Right lobe of liver (tissue), 6 donors: ENCODE data around the gene FLRT2. TPM values are rescaled to one million over a fixed set of nuclear protein-coding genes. Genes with fewer than 3 reads are reported as not detected.

Experiments used
- ATAC-seq, 4 donors: fragments of 200-7000 bp; cut with Tn5 transposase; one replicate each; pipeline ENCODE4 v1.9.1; 2020; ENCODE audit warnings: mild to moderate bottlenecking in 4 of 4, moderate library complexity in 4 of 4
- DNase-seq, 3 donors: peaks; one replicate each; pipeline ENCODE4 v3.0.0-alpha.2; 2020
- H3K27ac ChIP-seq, 3 donors: fragments of 200-600 bp; one replicate each; pipeline ENCODE4 v1.8.0; 2022
- H3K27me3 ChIP-seq, 2 donors: fragments of 200-600 bp; one replicate each; pipeline ENCODE4 v1.8.0; 2022
- H3K36me3 ChIP-seq, 4 donors: fragments of 200-600 bp; sonication (generic) in 1 of 4; one replicate each; pipeline versions ENCODE4 v1.5.1 to v1.8.0; 2017 to 2022; ENCODE audit warnings: control low read depth in 1 of 4
- H3K4me1 ChIP-seq, 4 donors: fragments of 200-600 bp; sonication (generic) in 1 of 4; one replicate each; pipeline versions ENCODE4 v1.5.1 to v1.8.0; 2017 to 2022; ENCODE audit warnings: control low read depth in 1 of 4
- H3K4me3 ChIP-seq, 3 donors: fragments of 200-600 bp; one replicate each; pipeline ENCODE4 v1.8.0; 2022
- H3K9me3 ChIP-seq, 4 donors: fragments of 200-600 bp; sonication (generic) in 1 of 4; one replicate each; pipeline versions ENCODE4 v1.5.1 to v1.8.0; 2017 to 2022; ENCODE audit warnings: control low read depth in 1 of 4
- POLR2A ChIP-seq: fragments of 450-650 bp; IDR thresholded peaks from one replicate; pipeline ENCODE4 v1.6.1; 2017; ENCODE audit warnings: antibody characterized with exemption, mild to moderate bottlenecking
- WGBS: methylation state at CpG from one replicate; pipeline ENCODE4 v1.1.6; 2018; ENCODE audit warnings: low coverage, low lambda C conversion rate; ENCODE audit not compliant: insufficient coverage; ENCODE audit errors: missing lambda C conversion rate; 5-methylcytosine and 5-hydroxymethylcytosine counted together
- intact Hi-C, 2 donors: fragments of 100-400 bp; cut with DNase I; formaldehyde crosslinking; loops; one replicate each; pipeline versions ENCODE4 v1.11.2 to v1.14.1; 2022
- long read RNA-seq: library from polyadenylated mRNA; unstranded; transcript quantifications from one replicate; pipeline ENCODE4 v2.0.0, GENCODE V29; 2019
- total RNA-seq, 6 experiments: library from RNA; depleted of rRNA in 2 of 6; stranded (reverse); fragments of >200 nt in 2 of 6; fragmentation: NEBNext Ultra II Directional in 3 of 6; extraction: Animal tissue kit (Norgen Biotek cat#: 25700) in 3 of 6; gene quantifications; one replicate each; pipeline versions ENCODE4 v1.1.0 to v1.2.4, GENCODE V29; 2016 to 2023
- TF ChIP-seq, protein P1 (sequence below), 4 donors: fragments of 200-600 bp in 3 of 4; fragments of 450-650 bp in 1 of 4; IDR thresholded peaks; one replicate each; pipeline versions ENCODE4 v1.5.1 to v1.8.0; 2016 to 2022; ENCODE audit warnings: antibody characterized with exemption in 4 of 4, mild to moderate bottlenecking in 2 of 4
- donor health status: DM: no; HTN: yes; CAD: no.
- donor health status: DM: no; HTN: no; CAD: no.
- donor health status: DM: no; HTN: no; CAD: no.
- donor health status: DM: no; HTN: yes; CAD: no.
- donor health status: DM: no; HTN: yes; CAD: no.

The FLRT2 gene
- total RNA-seq: 1 to 10 TPM in 5 of 6 experiments, under 1 TPM in 1; 0.12 to 4.1 (median 2.0) TPM
- long read RNA-seq: 0 reads

GRCh38 chr14:85529803-85530574 lies at the start of gene FLRT2:
TSS of gene FLRT2 (plus strand) at chr14:85530144. CDS start at chr14:85621515, 91,371 bp downstream.
- H3K4me1 ChIP-seq: peaks cover 0 to 18% (median 0%) of the 10 kb centered on the region in 4 donors
- DNase-seq (peak; percentile 34 to 60 (median 48)), ATAC-seq (peak; percentile 8 to 33 (median 14))
- no peak for TF ChIP-seq POLR2A
- TF ChIP-seq, protein P1, sequence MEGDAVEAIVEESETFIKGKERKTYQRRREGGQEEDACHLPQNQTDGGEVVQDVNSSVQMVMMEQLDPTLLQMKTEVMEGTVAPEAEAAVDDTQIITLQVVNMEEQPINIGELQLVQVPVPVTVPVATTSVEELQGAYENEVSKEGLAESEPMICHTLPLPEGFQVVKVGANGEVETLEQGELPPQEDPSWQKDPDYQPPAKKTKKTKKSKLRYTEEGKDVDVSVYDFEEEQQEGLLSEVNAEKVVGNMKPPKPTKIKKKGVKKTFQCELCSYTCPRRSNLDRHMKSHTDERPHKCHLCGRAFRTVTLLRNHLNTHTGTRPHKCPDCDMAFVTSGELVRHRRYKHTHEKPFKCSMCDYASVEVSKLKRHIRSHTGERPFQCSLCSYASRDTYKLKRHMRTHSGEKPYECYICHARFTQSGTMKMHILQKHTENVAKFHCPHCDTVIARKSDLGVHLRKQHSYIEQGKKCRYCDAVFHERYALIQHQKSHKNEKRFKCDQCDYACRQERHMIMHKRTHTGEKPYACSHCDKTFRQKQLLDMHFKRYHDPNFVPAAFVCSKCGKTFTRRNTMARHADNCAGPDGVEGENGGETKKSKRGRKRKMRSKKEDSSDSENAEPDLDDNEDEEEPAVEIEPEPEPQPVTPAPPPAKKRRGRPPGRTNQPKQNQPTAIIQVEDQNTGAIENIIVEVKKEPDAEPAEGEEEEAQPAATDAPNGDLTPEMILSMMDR (IDR thresholded peaks at IDR 0.05): no peak
- no peaks in the 10 kb centered on the region for H3K36me3 ChIP-seq
- intact Hi-C loops: no loop called here
- H3K4me3 ChIP-seq: peak within 1 kb of the TSS; percentile 23 to 34 (median 27)
- H3K27ac ChIP-seq: peak within 1 kb of the TSS in 1 of 3 donors; percentile 58
- H3K27me3 ChIP-seq: peaks cover 0 to 13% of the 10 kb centered on the region in 2 donors
- H3K9me3 ChIP-seq: no peaks in the 10 kb centered on the region
- WGBS: 4% methylated on average over 19 of the region's 57 CpGs

GRCh38 chr14:85481471-85481870 lies 48.5 kb upstream of the FLRT2 start:
- Histone ChIP-seq H3K36me3 (no peaks in the 10 kb centered on the region), H3K4me1 (peaks cover 0 to 5% (median 0%) of the 10 kb centered on the region in 4 donors), H3K4me3 (no peak overlapping the region), H3K27ac (no peak overlapping the region), H3K9me3 (no peaks in the 10 kb centered on the region), H3K27me3 (no peaks in the 10 kb centered on the region)
- DNase-seq (no peak), ATAC-seq (no peak)
- 65% methylated on average over 3 of the region's 3 CpGs for WGBS
- no peak for TF ChIP-seq POLR2A
- TF ChIP-seq, protein P1 (IDR thresholded peaks at IDR 0.05): no peak
- intact Hi-C loops: no loop called here

DNA sequence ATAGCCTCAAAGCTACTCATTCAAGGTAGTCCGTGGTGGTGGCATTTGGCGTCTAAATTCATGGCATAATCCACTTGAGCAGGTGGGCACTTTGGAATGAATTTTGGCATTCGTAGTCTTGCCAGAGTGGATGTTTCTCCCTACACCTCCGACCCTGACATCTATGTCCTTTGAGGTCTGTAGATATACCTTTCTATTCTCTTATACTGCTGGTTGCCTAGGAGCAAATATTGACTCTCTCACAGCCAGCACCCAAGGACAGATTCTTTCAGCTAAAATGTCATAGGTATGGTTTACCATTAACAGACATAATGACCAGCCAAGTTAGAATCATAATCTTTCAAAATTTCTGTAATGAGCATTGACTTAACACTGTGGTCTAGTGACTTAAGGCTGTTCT lies 47.4 kb upstream of the FLRT2 start:
- Histone ChIP-seq H3K9me3 (no peaks in the 10 kb centered on the region), H3K4me3 (no peak overlapping the region), H3K27ac (no peak overlapping the region), H3K27me3 (no peaks in the 10 kb centered on the region), H3K36me3 (no peaks in the 10 kb centered on the region), H3K4me1 (peaks cover 0 to 5% (median 0%) of the 10 kb centered on the region in 4 donors)
- 43% methylated on average over 4 of the region's 4 CpGs for WGBS
- DNase-seq: no peak
- intact Hi-C loops: no loop called here
- ATAC-seq: peak in 3 of 4 donors; percentile 26 to 82 (median 72)
- TF ChIP-seq, protein P1 (IDR thresholded peaks at IDR 0.05): no peak
- TF ChIP-seq POLR2A: no peak

GRCh38 chr14:85483037-85483436 lies 46.9 kb upstream of the FLRT2 start:
- no peaks in the 10 kb centered on the region for H3K36me3 ChIP-seq
- WGBS: 23% methylated on average over 2 of the region's 2 CpGs
- no peak for DNase-seq
- intact Hi-C loops: no loop called here
- H3K27me3 ChIP-seq: no peaks in the 10 kb centered on the region
- TF ChIP-seq, protein P1 (IDR thresholded peaks at IDR 0.05): no peak
- no peak for TF ChIP-seq POLR2A
- no peaks in the 10 kb centered on the region for H3K9me3 ChIP-seq
- H3K27ac ChIP-seq: no peak overlapping the region
- peak in 2 of 4 donors; percentile 9 to 14 for ATAC-seq
- peaks cover 0 to 5% (median 0%) of the 10 kb centered on the region in 4 donors for H3K4me1 ChIP-seq
- H3K4me3 ChIP-seq: no peak overlapping the region
